ENCODE measurements around the gene CD79B.
"Not testable (repeated sequence)": the region's sequence is repeated elsewhere in the genome, so short reads cannot be mapped to it uniquely, and the experiment has no call there.

The CD79B gene

DNA sequence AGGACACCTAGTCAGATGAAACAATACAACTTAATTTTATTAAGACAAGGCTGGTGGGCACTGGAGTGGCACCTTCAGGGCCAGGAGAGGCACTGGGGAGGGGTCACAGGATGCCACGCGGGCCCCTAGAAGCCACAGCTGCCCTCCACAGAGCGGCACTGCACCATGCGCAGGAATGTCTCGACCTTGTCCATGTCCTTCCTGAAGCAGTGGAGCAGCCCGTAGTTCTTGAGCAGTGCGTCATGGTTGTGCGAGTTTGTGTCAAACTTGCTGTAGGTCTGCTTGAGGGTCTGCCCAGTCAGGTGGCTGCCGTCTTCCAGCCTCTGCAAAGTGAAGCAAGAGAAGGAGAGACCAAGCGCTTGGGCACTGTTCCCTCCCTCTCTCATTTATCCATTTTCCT lies 22.5 kb downstream of the CD79B start:
- not testable (repeated sequence) for DNase-seq

DNA sequence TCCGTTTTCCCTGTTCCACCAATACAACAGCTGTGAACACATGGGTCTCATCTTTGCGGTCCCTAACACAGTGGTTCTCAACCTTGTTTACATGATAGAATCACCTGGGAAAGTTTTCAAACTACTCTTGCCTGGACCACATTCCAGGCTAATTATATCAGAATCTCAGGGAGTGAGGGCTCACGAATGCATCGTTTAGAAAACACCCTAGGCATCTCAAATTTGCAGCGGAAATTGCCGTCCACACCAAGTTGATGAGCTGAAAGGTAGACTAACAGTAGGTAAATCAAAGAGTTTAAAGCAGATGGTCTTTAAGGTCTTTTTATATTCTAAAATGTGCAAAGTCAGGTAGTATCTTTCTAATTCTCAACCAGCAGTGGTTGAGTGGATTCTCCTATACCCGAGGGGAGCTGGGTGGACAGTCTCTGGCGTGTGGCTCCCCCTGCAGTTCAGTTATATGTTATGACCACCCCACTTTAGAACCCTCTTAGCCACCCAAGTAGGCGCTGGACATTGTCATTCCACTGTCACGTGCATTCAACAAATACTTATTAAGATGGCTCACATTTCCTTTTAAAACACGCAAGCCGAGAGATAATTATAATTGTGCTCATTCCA lies 24.9 kb downstream of the CD79B start:
- DNase-seq: peak; percentile 66

DNA sequence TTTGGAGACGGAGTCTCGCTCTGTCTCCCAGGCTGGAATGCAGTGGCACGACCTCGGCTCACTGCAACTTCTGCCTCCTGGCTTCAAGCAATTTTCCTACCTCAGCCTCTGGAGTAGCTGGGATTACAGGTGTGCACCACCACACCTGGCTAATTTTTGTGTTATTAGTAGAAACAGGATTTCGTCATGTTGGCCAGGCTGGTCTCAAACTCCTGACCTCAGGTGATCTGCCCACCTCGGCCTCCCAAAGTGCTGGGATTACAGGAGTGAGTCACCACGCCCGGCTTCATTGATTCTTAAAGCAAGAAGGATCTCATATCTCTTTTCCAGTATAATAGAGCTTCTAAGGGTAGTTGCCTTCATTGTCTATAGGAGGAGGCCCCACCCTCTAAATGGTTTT lies 27.3 kb downstream of the CD79B start:
- DNase-seq: not testable (repeated sequence)

DNA sequence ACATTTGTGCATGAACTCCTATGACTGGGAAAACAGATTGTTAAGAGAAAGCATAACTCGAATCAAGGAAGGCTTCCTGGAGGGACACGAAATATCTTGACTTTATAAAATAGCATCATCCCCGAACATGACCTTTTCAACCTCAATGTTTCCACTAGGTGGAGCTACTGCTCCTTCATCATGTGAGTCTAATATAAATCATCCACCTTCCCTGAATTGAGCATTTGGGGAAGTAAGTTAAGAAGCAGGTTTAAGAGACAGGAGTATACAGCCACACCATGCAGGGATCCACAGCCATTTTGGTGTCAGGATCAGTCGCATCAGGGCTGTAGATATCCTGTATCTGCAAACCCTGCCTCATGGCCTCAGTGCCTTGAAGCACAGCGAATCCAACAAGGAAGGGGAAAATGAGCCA lies 28.3 kb downstream of the CD79B start:
- peak; percentile 47 for DNase-seq

DNA sequence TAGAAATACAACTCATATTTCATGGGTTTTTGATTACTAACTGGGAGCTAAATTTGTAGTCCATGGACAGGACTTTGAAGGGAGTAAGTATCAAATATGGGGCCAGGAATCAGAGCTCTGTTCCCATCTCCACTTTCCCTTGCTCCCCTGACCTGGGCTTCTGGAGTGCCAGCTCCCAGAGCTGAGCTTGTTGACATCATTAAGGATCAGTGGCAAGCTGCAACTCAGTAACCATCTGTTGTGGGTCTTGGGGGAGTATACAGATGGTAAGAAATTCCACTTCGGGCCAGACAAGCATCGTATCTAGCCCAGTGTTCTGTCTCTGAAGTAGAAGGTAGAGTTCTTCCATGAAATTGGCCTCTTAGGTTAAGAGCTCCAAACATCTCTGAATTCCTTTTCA lies 30.2 kb downstream of the CD79B start:
- not testable (repeated sequence) for DNase-seq

DNA sequence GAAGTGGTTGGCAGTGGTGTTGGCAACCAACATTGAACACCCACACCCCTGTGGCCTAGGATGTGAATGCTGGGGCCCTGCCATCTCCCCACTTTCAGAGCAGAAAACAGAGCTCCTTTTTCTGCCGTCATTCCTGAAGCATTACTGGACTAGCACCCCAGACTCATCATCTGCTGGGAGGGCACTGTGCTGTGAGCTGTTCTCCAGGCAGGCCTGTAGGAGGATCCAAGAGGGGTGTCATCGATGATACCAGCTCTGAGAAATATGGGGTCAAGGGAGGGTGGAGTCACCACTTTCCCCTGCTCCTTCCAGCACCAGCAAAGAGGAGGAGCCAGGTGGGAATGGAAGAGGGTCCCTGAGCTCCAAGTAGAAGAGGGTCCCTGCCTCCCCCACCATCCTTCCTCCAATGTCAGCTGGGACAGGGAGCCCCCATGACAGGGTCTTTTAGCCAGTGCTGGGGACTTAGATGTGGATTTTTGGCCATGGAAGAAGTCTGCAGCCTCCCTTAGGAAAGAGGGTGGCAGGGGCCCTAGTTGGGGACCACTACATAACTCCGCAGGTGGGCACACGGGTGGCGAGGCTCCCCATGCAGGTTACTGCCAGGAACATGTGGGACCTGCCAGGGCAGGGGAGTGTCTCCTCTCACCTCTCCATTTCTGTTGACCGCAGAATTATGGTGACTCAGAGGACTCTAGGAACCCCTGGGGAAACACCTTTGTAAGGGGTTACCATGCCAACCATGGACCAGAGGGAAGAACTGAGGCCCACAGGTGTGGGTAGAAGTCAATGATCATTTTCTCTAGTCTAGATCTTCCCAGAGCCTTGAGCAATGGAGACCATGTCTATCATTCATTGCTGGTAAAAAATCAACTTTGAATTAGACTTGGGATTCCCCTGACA lies 33.0 kb downstream of the CD79B start:
- DNase-seq: not testable (repeated sequence)

DNA sequence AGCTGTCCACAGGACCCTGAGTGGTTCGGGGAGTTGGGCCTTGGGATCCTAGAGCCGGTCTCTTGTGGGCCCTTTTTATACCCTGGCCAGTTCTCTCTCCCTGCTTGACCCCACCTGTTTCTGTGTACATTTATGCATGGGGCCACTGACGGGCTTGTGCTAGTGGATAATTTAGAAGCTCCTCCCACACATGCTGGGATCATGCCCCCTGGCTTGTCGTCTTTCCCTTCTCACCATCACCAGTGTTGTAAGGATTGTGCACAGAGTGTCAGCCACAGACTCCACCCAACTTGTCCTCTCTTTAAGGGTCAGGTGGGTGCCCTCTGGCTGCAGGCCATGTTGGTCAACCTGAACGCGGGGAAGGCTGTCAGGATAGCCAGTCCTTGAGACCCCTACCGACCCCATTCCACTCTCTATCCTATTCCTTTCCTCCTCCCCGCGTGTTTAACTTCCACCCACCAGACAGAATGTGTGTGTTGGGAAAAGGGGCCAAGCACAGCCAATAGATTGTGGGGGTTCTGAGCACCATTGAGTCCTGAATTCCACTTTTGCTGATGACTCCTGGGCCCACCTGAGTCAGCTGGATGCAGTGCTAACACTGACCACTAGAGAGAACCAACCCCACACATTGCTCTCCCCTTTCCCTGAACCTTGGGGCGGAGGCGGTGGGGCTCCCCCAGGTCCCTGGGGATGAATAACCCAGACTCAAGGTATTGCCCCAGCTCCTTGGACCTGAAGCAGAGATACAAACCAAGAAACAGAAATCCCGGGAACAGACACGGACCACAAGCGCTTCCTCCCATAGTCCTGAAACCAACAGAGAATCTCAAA lies 35.4 kb downstream of the CD79B start, which contains the start of gene CSH1:
CSH1 (minus strand) TSS at position 51 of the 831 bp plus-strand sequence. CDS start 63 bp downstream, outside the sequence.
- not testable (repeated sequence) for DNase-seq

DNA sequence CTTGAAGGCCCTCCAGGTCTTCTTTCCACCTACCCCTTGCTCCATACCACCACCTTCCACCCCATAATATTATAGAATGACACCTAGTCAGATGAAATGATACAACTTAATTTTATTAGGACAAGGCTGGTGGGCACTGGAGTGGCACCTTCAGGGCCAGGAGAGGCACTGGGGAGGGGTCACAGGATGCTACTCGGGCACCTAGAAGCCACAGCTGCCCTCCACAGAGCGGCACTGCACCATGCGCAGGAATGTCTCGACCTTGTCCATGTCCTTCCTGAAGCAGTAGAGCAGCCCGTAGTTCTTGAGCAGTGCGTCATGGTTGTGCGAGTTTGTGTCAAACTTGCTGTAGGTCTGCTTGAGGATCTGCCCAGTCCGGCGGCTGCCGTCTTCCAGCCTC lies 37.3 kb downstream of the CD79B start:
- not testable (repeated sequence) for DNase-seq

DNA sequence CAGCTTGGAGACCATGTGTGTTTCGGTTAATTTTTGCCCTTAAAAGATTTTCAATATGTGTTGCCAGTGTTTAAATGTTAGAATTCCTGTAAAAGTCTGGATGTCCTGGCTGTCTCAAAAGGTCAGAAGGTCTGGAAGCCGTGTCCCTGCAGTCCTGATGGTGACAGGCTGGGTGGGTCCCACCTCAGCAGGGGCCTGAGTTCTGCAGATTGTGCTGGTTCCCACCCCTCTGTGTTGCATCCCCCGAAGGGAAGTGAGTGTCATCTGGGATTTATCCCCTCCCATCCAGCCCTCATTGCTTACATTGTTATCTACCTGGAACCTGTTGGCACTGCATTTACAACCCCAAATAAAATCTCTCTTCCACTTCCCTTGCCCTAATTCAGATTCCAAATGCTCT lies 38.1 kb downstream of the CD79B start:
- not testable (repeated sequence) for DNase-seq

DNA sequence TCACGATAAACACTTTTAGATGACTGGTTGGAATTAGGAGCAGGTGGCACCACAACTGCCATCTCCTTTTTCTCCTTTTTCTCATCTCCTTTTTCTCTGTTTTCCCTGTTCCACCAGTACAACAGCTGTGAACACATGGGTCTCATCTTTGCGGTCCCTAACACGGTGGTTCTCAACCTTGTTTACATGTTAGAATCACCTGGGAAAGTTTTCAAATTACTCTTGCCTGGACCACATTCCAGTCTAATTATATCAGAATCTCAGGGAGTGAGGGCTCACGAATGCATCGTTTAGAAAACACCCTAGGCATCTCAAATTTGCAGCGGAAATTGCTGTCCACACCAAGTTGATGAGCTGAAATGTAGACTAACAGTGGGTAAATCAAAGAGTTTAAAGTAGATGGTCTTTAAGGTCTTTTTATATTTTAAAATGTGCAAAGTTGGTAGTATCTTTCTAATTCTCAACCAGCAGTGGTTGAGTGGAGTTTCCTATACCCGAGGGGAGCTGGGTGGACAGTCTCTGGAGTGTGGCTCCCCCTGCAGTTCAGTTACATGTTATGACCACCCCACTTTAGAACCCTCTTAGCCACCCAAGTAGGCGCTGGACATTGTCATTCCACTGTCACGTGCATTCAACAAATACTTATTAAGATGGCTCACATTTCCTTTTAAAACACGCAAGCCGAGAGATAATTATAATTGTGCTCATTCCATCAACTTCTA lies 39.7 kb downstream of the CD79B start:
- DNase-seq: not testable (repeated sequence)

DNA sequence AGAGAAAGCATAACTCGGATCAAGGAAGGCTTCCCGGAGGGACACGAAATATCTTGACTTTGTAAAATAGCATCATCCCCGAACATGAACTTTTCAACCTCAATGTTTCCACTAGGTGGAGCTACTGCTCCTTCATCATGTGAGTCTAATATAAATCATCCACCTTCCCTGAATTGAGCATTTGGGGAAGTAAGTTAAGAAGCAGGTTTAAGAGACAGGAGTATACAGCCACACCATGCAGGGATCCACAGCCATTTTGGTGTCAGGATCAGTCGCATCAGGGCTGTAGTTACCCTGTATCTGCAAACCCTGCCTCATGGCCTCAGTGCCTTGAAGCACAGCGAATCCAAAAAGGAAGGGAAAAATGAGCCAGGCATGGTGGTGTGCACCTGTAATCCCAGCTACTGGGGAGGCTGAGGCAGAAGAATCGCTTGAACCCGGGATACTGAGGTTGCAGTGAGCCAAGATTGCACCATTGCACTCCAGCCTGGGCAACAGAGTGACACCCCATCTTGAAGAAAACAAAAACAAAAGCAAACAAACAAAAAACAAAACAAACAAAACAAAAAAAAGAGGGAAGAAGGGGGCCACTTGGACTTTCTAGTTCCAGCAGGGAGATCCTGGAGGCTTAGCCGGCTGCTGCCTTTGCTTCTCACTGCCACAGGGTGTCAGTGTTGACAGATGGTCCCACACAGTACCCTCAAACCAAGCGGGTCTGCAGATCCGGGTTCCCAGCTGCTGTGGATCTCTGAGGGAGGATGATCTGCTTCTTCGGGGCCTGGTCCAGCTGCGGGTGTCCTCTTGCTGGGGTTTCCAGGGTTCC lies 42.9 kb downstream of the CD79B start:
- peak; percentile 57 for DNase-seq

DNA sequence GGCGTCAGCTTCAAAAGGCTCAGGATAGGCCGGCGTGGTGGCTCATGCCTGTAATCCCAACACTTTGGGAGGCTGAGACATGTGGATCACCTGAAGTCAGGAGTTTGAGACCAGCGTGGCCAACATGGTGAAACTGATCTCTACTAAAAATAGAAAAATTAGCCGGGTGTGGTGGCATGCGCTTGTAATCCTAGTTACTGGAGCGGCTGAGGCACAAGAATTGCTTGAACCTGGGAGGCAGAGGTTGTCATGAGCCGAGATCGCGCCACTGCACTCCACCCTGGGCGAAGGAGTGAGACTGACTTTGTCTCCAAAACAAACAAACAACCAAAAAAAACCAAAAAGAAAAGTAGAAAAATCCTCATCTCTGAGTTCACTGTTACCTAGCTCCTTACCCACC lies 47.0 kb downstream of the CD79B start:
- not testable (repeated sequence) for DNase-seq

DNA sequence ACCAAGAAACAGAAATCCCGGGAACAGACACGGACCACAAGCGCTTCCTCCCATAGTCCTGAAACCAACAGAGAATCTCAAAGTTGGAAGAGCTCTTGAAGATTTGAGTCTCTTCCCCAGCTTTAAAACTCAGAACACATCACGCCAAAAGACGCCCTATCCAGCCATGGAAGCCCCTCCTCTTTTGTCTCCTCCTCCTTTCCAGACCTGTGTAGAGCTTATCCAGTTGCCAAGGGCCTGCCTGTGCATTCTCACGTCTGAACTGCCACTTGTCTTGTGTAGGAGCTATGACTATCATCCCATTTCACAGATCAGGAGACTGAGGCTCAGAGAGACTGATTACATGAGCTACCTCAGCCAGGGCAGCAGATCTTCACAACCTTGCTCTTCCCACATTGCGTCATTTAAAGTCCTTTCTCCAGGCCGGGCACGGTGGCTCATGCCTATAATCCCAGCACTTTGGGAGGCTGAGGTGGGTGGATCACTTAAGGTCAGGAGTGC lies 49.5 kb downstream of the CD79B start:
- not testable (repeated sequence) for DNase-seq

DNA sequence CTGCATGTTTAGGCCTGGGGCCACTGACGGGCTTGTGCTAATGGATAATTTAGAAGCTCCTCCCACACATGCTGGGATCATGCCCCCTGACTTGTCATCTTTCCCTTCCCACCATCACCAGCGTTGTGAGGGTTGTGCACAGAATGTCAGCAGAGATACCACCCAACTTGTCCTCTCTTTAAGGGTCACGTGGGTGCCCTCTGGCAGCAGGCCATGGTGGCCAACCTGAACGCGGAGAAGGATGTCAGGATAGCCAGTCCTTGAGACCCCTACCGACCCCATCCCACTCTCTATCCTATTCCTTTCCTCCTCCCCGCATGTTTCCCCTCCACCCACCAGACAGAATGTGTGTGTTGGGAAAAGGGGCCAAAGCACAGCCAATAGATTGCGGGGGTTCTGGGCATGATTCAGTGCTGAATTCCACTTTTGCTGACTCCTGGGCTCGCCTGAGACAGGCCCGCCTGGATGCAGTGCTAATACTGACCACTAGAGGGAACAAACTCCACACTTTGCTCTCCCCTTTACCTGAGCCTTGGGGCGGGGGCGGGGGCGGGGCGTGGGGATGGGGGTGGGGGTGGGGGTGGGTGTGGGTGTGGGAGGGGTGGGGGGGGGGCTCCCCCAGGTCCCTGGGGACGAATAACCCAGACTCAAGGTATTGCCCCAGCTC lies 50.1 kb downstream of the CD79B start, which contains the start of gene GH2:
GH2 (minus strand) TSS at position 10 of the 667 bp plus-strand sequence. CDS start 143 bp downstream, outside the sequence.
- peak; percentile 69 for DNase-seq

DNA sequence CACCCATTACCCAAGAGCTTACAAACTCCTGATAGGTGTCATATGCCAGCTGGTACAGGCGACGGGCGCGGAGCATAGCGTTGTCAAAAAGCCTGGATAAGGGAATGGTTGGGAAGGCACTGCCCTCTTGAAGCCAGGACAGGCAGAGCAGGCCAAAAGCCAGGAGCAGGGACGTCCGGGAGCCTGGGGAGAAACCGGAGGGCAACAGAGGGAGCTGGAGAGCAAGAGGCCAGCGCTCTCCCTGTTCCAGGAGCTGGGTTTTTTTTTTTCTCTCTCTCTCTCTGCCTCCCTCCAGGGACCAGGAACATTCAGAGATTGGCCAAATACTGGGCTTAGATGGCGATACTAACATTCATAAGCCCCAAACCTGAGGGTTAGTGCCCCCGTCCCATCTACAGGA lies 50.8 kb downstream of the CD79B start:
- not testable (repeated sequence) for DNase-seq

DNA sequence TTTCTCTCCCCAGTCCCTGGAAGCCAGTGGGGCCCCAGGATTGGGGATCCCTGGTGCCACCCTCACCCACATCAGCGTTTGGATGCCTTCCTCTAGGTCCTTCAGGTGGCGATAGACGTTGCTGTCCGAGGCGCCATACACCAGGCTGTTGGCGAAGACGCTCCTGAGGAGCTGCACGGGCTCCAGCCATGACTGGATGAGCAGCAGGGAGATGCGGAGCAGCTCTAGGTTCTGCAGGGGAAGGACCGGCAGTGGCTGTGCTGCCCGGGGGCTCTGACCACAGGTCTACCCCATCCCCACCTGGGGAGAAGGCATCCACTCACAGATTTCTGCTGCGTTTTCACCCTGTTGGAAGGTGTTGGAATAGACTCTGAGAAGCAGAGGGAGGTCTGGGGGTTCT lies 51.4 kb downstream of the CD79B start:
- DNase-seq: no peak

Measured in hematopoietic multipotent progenitor cell treated with erythropoietin and hydrocortisone succinate and interleukin-3 and kit ligand, for 4 days (in vitro differentiated cells).